Ectodermal cell (in vitro differentiated cells): Measurements from ENCODE around the gene ADAM22.

Source experiments
- H3K27ac ChIP-seq: 2 replicates; pipeline ENCODE4 v1.7.0; 2013; ENCODE audit warnings: mild to moderate bottlenecking, low read depth, low read length; ENCODE audit not compliant: insufficient read depth, poor library complexity, severe bottlenecking
- H3K27me3 ChIP-seq: 2 replicates; pipeline ENCODE4 v1.7.0; 2013; ENCODE audit warnings: mild to moderate bottlenecking, low read length; ENCODE audit not compliant: insufficient read depth, control insufficient read depth, poor library complexity, severe bottlenecking
- H3K36me3 ChIP-seq: one replicate; pipeline ENCODE4 v1.7.0; 2013; ENCODE audit warnings: low read length; ENCODE audit not compliant: control insufficient read depth, insufficient read depth
- H3K4me1 ChIP-seq: one replicate; pipeline ENCODE4 v1.7.0; 2013; ENCODE audit warnings: low read length; ENCODE audit not compliant: control insufficient read depth, insufficient read depth
- H3K4me3 ChIP-seq: 2 replicates; pipeline ENCODE4 v1.7.0; 2013; ENCODE audit warnings: low read depth, low read length, control low read depth; ENCODE audit not compliant: insufficient read depth
- H3K9me3 ChIP-seq: 2 replicates; pipeline ENCODE4 v1.7.0; 2013; ENCODE audit warnings: mild to moderate bottlenecking, low read length, moderate library complexity; ENCODE audit not compliant: control insufficient read depth
- WGBS, 2 experiments: methylation state at CpG; one replicate each; pipeline ENCODE4 v1.1.7; 2013; ENCODE audit warnings: missing lambda C conversion rate in 2 of 2; 5-methylcytosine and 5-hydroxymethylcytosine counted together

Gene ADAM22

GRCh38 chr7:88003581-88003980, 69.5 kb downstream of the ADAM22 start:
- Histone ChIP-seq H3K27ac (no peak overlapping the region), H3K9me3 (no peaks in the 10 kb centered on the region), H3K4me1 (no peaks in the 10 kb centered on the region), H3K36me3 (no peaks in the 10 kb centered on the region), H3K4me3 (no peak overlapping the region), H3K27me3 (no peaks in the 10 kb centered on the region)
- WGBS, 2 experiments, result 96 to 99% methylated on average over 3 of the region's 3 CpGs

DNA sequence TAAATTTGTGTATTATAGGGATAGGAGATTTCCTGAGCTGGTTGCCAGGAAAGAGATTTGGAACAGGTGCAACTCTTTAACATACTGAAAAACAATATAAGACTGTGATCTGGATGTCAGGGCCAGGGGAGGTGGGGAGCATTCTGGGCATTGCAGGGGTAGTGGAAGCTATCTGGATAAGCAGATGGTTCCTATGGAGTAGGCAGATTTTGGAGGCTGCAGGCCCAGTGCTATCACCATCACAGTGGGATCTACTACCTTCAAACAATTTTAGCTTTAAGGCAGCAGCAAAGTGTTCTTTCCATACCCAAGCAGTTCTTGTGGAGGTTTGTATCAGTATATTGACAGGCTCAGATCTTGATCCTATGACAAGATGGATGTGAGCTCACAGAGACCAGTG, 71.1 kb downstream of the ADAM22 start:
- Histone ChIP-seq H3K4me1 (no peaks in the 10 kb centered on the region), H3K9me3 (no peaks in the 10 kb centered on the region), H3K27me3 (no peaks in the 10 kb centered on the region), H3K27ac (no peak overlapping the region), H3K36me3 (no peaks in the 10 kb centered on the region), H3K4me3 (no peak overlapping the region)

DNA sequence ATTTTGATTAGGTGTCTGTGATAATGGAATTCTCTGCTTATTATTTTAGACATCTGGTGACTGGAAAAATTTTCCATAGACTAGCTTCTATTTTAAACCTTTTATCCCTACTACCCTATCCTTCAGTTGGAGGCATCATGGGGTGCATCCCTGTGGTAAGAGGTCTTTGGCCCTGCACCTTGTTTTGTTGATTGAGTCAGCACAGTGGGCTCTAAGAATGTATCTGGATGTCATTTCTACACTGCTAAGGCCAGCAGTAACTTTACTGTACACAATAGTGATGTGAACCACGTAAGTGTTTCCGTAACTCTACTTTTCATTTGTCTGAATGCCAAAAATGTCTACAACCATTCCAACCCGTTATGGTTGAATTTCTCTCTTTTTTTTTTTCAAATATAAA, 75.6 kb downstream of the ADAM22 start:
- Histone ChIP-seq H3K36me3 (no peaks in the 10 kb centered on the region), H3K4me1 (no peaks in the 10 kb centered on the region), H3K4me3 (no peak overlapping the region), H3K27me3 (no peaks in the 10 kb centered on the region), H3K27ac (no peak overlapping the region), H3K9me3 (no peaks in the 10 kb centered on the region)
- 99 to 100% methylated on average over 3 of the region's 3 CpGs for WGBS, 2 experiments

DNA sequence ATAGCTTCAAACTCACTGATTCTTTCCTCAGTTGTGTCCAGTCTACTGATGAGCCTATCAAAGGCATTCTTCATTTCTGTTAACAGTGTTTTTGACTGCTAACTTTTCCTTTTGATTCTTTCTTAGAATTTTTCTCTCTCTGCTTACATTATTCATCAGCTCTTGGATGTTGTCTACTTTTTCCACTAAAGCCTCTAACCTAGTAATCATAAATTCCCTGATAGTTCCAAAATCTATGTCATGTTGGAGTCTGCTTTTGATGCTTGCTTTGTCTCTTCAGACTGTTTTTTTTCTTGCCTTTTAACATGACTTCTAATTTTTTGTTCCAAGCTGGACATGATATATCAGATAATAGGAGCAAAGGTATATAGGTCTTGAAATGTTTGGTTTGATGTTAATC, 78.0 kb downstream of the ADAM22 start:
- Histone ChIP-seq H3K4me1 (no peaks in the 10 kb centered on the region), H3K4me3 (no peak overlapping the region)

GRCh38 chr7:88013981-88014380, 79.9 kb downstream of the ADAM22 start:
- no peak overlapping the region for H3K27ac ChIP-seq
- no peak overlapping the region for H3K4me3 ChIP-seq
- WGBS, 2 experiments, result 94 to 99% methylated on average over 2 to 3 of the region's 3 CpGs
- H3K36me3 ChIP-seq, result no peaks in the 10 kb centered on the region
- no peaks in the 10 kb centered on the region for H3K27me3 ChIP-seq
- H3K4me1 ChIP-seq, result no peaks in the 10 kb centered on the region
- no peaks in the 10 kb centered on the region for H3K9me3 ChIP-seq

More for the DNA sequence above, 78.0 kb downstream of the ADAM22 start:
- Histone ChIP-seq H3K27ac (no peak overlapping the region), H3K9me3 (no peaks in the 10 kb centered on the region), H3K27me3 (no peaks in the 10 kb centered on the region), H3K36me3 (no peaks in the 10 kb centered on the region)

DNA sequence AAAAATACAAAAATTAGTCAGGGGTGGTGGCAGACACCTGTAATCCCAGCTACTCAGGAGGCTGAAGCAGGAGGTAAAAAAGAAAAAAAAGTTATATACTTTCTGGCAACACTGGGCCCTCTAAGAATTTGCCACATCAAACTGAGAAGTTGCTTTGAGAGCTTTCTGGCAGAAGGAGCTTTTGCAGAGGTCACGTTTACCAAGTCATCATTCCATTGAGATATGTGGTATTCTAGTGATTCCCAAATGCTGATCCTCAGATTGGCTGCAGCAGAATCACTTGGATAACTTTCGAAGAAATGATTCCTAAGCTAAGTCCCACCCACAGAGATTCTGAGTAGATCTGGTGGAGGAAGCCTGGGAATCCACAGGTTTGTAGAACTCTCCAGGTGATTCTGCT, 80.5 kb downstream of the ADAM22 start:
- H3K27me3 ChIP-seq, result no peaks in the 10 kb centered on the region
- H3K9me3 ChIP-seq, result no peaks in the 10 kb centered on the region
- no peak overlapping the region for H3K4me3 ChIP-seq
- no peak overlapping the region for H3K27ac ChIP-seq
- WGBS, 2 experiments, result 92 to 93% methylated on average over 2 of the region's 2 CpGs
- H3K4me1 ChIP-seq, result no peaks in the 10 kb centered on the region
- no peaks in the 10 kb centered on the region for H3K36me3 ChIP-seq

DNA sequence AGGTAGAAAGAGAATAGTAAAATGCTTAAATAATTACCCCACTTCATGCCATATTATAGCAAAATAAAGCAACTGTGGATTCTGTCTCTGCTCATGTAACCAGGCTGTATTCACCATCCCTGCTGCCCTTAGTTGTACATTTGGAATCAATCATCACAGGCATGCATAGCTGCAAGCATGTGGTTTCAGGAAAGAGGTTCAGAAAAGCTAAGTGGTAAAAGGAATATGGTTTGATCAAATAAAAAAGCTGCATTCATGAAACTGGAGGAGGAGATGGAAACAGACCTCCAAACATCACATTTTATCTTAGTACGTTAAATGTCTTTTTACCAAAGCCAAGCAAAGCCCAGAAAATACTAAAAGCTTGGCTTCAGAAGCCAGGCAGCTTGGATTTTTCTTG, 81.3 kb downstream of the ADAM22 start:
- Histone ChIP-seq H3K4me1 (no peaks in the 10 kb centered on the region), H3K27me3 (no peaks in the 10 kb centered on the region), H3K27ac (no peak overlapping the region), H3K36me3 (no peaks in the 10 kb centered on the region), H3K9me3 (no peaks in the 10 kb centered on the region), H3K4me3 (no peak overlapping the region)
- 93 to 95% methylated on average over 1 of the region's 1 CpG for WGBS, 2 experiments

- H3K27me3 ChIP-seq, result no peaks in the 10 kb centered on the region
- WGBS, 2 experiments, result 93 to 100% methylated on average over 1 of the region's 1 CpG
Measured at GRCh38 chr7:88018501-88018900, 84.5 kb downstream of the ADAM22 start.

DNA sequence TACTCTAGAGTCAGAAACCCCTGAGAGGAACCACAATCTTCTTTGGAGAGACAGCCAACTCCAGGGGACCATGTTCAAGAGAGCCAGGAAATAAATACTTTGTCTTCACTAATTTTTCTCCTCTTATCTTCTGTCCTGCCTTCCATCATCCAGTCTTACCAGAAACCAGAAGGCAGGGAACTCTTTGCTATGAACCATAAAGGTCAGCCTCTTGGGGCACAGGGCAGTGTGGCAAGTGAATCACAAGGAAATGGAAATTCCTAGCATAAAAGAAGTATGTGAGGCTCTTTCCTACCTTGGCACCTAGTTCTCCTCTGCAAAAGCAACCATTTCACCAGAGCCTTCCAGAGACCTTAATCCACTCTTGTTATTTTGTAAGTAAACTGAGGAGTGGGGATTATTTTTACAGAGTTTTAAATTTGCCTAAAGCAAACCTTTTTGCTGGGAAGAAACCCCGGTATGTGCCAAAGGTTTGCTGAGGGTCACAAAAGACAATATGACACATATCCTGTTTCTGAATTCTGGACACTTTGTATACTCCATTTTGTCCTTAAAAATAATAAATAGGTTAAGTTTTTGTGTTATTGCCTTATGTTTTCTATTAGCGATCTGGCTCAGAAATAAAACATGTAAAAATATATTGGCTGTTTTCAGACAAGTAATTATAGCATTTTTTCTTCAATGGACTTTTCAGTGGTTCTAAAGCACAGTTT, 87.1 kb downstream of the ADAM22 start:
- Histone ChIP-seq H3K4me3 (no peak overlapping the region), H3K36me3 (no peaks in the 10 kb centered on the region), H3K27ac (no peak overlapping the region), H3K4me1 (no peaks in the 10 kb centered on the region), H3K9me3 (no peaks in the 10 kb centered on the region), H3K27me3 (no peaks in the 10 kb centered on the region)
- 86 to 100% methylated on average over 1 to 2 of the region's 2 CpGs for WGBS, 2 experiments

More at GRCh38 chr7:88018501-88018900, 84.5 kb downstream of the ADAM22 start:
- Histone ChIP-seq H3K4me1 (no peaks in the 10 kb centered on the region), H3K27ac (no peak overlapping the region), H3K36me3 (no peaks in the 10 kb centered on the region), H3K4me3 (no peak overlapping the region), H3K9me3 (no peaks in the 10 kb centered on the region)

DNA sequence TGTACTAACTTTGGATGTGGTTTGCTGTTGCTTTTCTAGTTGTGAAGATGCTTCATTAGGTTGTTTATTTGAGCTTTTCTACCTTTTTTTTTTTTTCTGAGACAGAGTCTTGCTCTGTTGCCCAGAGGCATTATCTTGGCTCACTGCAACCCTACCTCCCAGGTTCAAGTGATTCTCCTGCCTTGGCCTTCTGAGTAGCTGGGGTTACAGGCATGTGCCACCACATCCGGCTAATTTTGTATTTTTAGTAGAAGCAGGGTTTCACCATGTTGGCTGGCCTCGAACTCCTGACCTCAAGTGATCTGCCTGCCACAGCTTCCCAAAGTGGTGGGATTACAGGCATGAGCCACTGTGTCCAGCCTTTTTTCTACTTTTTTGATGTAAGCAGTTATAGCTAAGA, 93.7 kb downstream of the ADAM22 start:
- WGBS, 2 experiments, result 93% methylated on average over 2 of the region's 2 CpGs
- no peaks in the 10 kb centered on the region for H3K27me3 ChIP-seq

More for the DNA sequence above, 93.7 kb downstream of the ADAM22 start:
- no peaks in the 10 kb centered on the region for H3K36me3 ChIP-seq
- H3K4me1 ChIP-seq, result no peaks in the 10 kb centered on the region
- no peak overlapping the region for H3K27ac ChIP-seq
- no peaks in the 10 kb centered on the region for H3K9me3 ChIP-seq
- no peak overlapping the region for H3K4me3 ChIP-seq
